GM23248 (cell line): Measurements from ENCODE around the gene SOX6. TPM values are rescaled to one million over a fixed set of nuclear protein-coding genes. Genes with fewer than 3 reads are reported as not detected.

Experiments used
- DNase-seq: peaks from one replicate; pipeline ENCODE4 v3.0.0-alpha.2; 2015
- H2AFZ ChIP-seq: fragments of 200-600 bp; sonication (generic); 2 replicates; pipeline ENCODE4 v1.6.1; 2016; ENCODE audit warnings: antibody characterized with exemption
- H3F3A ChIP-seq: fragments of 200-600 bp; sonication (generic); 2 replicates; pipeline ENCODE4 v1.6.1; 2016; ENCODE audit warnings: mild to moderate bottlenecking, antibody characterized with exemption, mixed run types; ENCODE audit not compliant: insufficient read depth
- H3K27ac ChIP-seq: fragments of 200-600 bp; sonication (generic); 2 replicates; pipeline ENCODE4 v1.5.1; 2016; ENCODE audit warnings: mild to moderate bottlenecking
- H3K27me3 ChIP-seq: fragments of 200-600 bp; sonication (generic); replicated peaks from 2 replicates; pipeline ENCODE4 v1.6.1; 2016; ENCODE audit warnings: mild to moderate bottlenecking; ENCODE audit not compliant: insufficient read depth
- H3K36me3 ChIP-seq: fragments of 200-600 bp; sonication (generic); 2 replicates; pipeline ENCODE4 v1.6.1; 2016; ENCODE audit warnings: low read depth, mild to moderate bottlenecking
- H3K4me1 ChIP-seq: fragments of 200-600 bp; sonication (generic); 2 replicates; pipeline ENCODE4 v1.6.1; 2016; ENCODE audit warnings: mild to moderate bottlenecking; ENCODE audit not compliant: insufficient read depth
- H3K4me2 ChIP-seq: fragments of 200-600 bp; sonication (generic); one replicate; pipeline ENCODE4 v1.6.1; 2016; ENCODE audit warnings: mild to moderate bottlenecking; ENCODE audit not compliant: unreplicated experiment
- H3K4me3 ChIP-seq: fragments of 200-600 bp; sonication (generic); 2 replicates; pipeline ENCODE4 v1.5.1; 2016; ENCODE audit warnings: mild to moderate bottlenecking
- H3K79me2 ChIP-seq: fragments of 200-600 bp; sonication (generic); 2 replicates; pipeline ENCODE4 v1.6.1; 2016; ENCODE audit warnings: mild to moderate bottlenecking; ENCODE audit not compliant: insufficient read depth
- H3K9ac ChIP-seq: fragments of 200-600 bp; sonication (generic); 2 replicates; pipeline ENCODE4 v1.6.1; 2016; ENCODE audit warnings: mild to moderate bottlenecking
- H3K9me2 ChIP-seq: fragments of 200-600 bp; sonication (generic); 2 replicates; pipeline ENCODE4 v1.6.1; 2016; ENCODE audit warnings: mixed run types, mild to moderate bottlenecking, moderate library complexity; ENCODE audit not compliant: insufficient read depth
- H3K9me3 ChIP-seq: fragments of 200-600 bp; sonication (generic); one replicate; pipeline ENCODE4 v1.6.1; 2017; ENCODE audit warnings: low read depth
- H4K20me1 ChIP-seq: fragments of 200-600 bp; sonication (generic); 2 replicates; pipeline ENCODE4 v1.6.0; 2016; ENCODE audit not compliant: insufficient read depth
- EZH2 ChIP-seq: fragments of 200-600 bp; sonication (generic); IDR thresholded peaks from 2 replicates; pipeline ENCODE4 v1.6.1; 2018; ENCODE audit warnings: antibody characterized with exemption, mild to moderate bottlenecking; ENCODE audit not compliant: insufficient read depth, poor library complexity, severe bottlenecking
- EZH2phosphoT487 ChIP-seq: fragments of 200-600 bp; sonication (generic); IDR thresholded peaks from 2 replicates; pipeline ENCODE4 v1.6.1; 2018; ENCODE audit warnings: antibody characterized with exemption, moderate library complexity, mild to moderate bottlenecking, low read depth; ENCODE audit not compliant: insufficient read depth
- WGBS, 2 experiments: methylation state at CpG; one replicate each; pipeline ENCODE4 v1.1.6; 2015 to 2017; ENCODE audit warnings: low lambda C conversion rate in 2 of 2, low coverage in 1 of 2; ENCODE audit errors: missing lambda C conversion rate in 2 of 2; 5-methylcytosine and 5-hydroxymethylcytosine counted together
- in situ Hi-C: fragments of 300-500 bp; cut with MboI; formaldehyde crosslinking; loops from 2 replicates; pipeline ENCODE4 v1.15.0; 2020
- polyA plus RNA-seq: library from polyadenylated mRNA; unstranded; fragments of >200 nt; fragmentation: Nextera tagmentation; extraction: Ambion mirVana; gene quantifications from 2 replicates; pipeline ENCODE4 v1.2.1, GENCODE V29; 2016
- total RNA-seq: library from RNA; depleted of rRNA; stranded (reverse); fragments of >200 nt; shearing (Covaris generic); gene quantifications from 2 replicates; pipeline ENCODE4 v1.2.3, GENCODE V29; 2014

SOX6 gene
- total and polyA plus RNA-seq, 2 experiments from 2014 or later, result under 0.01 to 0.49 TPM

DNA sequence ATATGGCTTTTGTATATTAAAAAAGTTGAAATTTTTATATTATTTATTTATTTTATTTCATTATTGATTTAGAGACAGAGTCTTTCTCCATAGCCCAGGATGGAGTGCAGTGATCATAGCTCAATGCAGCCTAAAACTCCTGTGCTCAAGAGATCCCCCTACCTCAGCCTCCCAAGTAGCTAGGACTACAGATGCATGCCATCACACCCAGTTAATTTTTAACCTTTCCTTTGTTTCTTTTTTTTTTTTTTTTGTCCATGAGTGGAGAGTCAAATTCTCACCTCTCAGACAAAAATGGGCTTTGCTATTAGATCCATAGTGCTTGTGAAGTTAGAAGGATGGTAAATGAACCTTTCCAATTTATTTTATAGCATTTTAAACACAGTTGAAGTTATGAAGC lies 182.5 kb downstream of the SOX6 start:
- Histone ChIP-seq H3K4me3 (no peak overlapping the region), H3F3A (no peaks in the 10 kb centered on the region), H3K36me3 (no peaks in the 10 kb centered on the region), H3K9me2 (no peaks in the 10 kb centered on the region), H3K4me1 (peaks cover 26% of the 10 kb centered on the region), H2AFZ (no peak overlapping the region), H3K27me3 (no peaks in the 10 kb centered on the region), H3K9ac (no peak overlapping the region), H3K27ac (no peak overlapping the region), H3K4me2 (no peak overlapping the region), H3K79me2 (no peaks in the 10 kb centered on the region), H4K20me1 (no peaks in the 10 kb centered on the region), H3K9me3 (no peaks in the 10 kb centered on the region)
- no peak for TF ChIP-seq EZH2phosphoT487
- TF ChIP-seq EZH2, result no peak
- in situ Hi-C loops, result no loop called here
- DNase-seq, result no peak

DNA sequence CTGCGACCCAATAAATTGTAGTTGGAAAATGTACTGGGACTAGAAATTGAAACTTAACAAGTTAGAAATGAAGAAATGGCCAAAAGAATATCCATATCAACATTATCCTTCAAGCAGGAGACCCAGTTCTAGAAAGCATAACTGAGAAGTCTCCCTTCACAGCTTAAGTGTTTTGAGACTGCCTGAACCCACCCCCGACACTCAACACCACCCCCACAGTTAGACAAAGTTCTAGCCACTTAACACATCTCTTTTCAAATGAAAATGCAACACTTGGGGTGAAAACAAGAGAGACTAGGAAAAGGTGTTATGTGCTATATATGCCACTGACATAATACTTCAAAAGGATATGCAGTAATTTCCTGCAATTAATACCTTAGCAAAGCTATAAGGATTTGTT lies 184.5 kb downstream of the SOX6 start:
- Histone ChIP-seq H3K79me2 (no peaks in the 10 kb centered on the region), H3K27me3 (no peaks in the 10 kb centered on the region), H3F3A (no peaks in the 10 kb centered on the region), H3K4me2 (no peak overlapping the region), H3K9me2 (no peaks in the 10 kb centered on the region), H3K36me3 (no peaks in the 10 kb centered on the region), H3K27ac (no peak overlapping the region), H3K4me3 (no peak overlapping the region), H3K4me1 (peaks cover 20% of the 10 kb centered on the region), H3K9ac (no peak overlapping the region), H4K20me1 (no peaks in the 10 kb centered on the region), H2AFZ (no peak overlapping the region), H3K9me3 (no peaks in the 10 kb centered on the region)
- no peak for DNase-seq
- in situ Hi-C loops, result no loop called here
- whole genome bisulfite sequencing, 2 experiments, result 82 to 84% methylated on average over 2 of the region's 2 CpGs
- no peak for TF ChIP-seq EZH2
- TF ChIP-seq EZH2phosphoT487, result no peak

DNA sequence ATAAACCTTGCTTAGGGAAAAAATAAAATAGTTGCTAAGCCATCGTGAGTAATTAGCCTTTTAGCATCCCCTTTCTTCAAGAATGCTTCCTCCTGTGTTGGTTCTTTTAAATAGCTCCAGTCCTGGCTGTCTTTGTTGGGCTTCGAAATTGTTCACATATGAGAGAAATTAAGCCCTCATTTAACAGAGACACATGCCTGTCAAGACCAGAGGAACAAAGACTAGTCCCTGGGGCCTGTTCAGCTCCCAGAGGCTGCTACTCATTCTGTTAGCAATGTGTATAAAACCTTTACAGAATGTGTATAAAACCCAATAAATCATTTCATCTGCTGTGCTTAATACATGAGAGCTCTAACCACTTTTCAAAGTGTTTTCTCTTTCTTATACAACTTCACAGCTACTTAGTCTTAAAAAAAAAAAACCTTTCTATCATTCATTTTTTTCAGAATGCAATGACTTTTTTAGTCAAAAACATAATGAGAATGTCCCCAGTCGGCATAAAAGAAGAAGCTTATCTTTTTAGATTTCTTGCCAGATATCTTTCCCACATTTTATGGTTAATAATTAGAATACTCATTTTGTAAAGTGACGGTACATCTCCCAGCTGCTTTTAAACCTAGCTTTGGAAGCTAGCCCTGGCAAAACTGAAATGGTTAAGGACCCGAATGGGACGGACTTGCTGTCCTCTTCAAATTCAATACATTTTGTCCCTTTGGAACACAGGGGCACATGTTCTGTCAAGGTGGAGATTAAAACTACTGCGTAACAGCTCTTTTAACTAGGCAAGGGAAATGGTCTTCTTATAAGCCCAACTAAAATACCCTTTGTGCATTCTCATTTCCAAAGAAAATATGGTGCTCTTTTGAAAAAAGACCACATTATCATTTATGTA lies 186.1 kb downstream of the SOX6 start:
- Histone ChIP-seq H3F3A (no peaks in the 10 kb centered on the region), H3K36me3 (no peaks in the 10 kb centered on the region), H3K27me3 (no peaks in the 10 kb centered on the region), H3K4me3 (no peak overlapping the region), H3K9me3 (no peaks in the 10 kb centered on the region), H3K4me2 (peak overlapping the region; percentile 25), H3K4me1 (peaks cover 20% of the 10 kb centered on the region), H2AFZ (no peak overlapping the region; the same call in 1 of the 2 replicates), H4K20me1 (no peaks in the 10 kb centered on the region), H3K9me2 (no peaks in the 10 kb centered on the region), H3K9ac (no peak overlapping the region), H3K27ac (peak overlapping the region; percentile 21), H3K79me2 (no peaks in the 10 kb centered on the region)
- peak; percentile 33 for DNase-seq
- TF ChIP-seq EZH2 (no peak), EZH2phosphoT487 (no peak)
- in situ Hi-C loops, result no loop called here
- 32 to 36% methylated on average over 7 of the region's 7 CpGs for WGBS, 2 experiments

DNA sequence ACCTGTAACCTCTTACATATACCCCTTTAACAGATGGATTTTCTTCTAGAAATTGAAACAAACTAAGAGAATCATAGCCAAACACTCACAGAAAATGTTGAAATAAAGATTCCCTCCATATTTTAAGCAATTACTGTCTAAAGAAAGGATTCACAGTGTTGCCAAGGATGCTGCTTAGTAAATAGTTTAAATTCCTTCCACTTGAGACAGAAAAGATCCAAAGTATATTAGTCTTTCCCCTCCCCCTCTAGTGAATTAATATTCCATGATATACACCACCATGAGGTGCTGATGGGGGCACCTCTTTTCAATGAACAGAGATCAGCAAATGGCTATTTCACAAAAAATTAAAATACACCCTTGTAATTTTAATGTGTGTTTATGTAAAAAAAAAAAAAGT lies 186.8 kb downstream of the SOX6 start:
- no peaks in the 10 kb centered on the region for H3F3A ChIP-seq
- peak; percentile 64 for DNase-seq
- in situ Hi-C loops, result no loop called here
- H3K9ac ChIP-seq, result no peak overlapping the region
- peaks cover 20% of the 10 kb centered on the region for H3K4me1 ChIP-seq
- no peaks in the 10 kb centered on the region for H3K79me2 ChIP-seq
- no peaks in the 10 kb centered on the region for H3K9me2 ChIP-seq
- no peaks in the 10 kb centered on the region for H3K9me3 ChIP-seq
- no peak overlapping the region; the same call in 1 of the 2 replicates for H2AFZ ChIP-seq
- peak overlapping the region; percentile 21 for H3K27ac ChIP-seq
- 0 out of 2 replicates have a peak overlapping the region, but pooled peaks have one; percentile 12 for H3K4me3 ChIP-seq
- no peaks in the 10 kb centered on the region for H4K20me1 ChIP-seq
- H3K4me2 ChIP-seq, result peak overlapping the region; percentile 25
- no peaks in the 10 kb centered on the region for H3K27me3 ChIP-seq
- no peaks in the 10 kb centered on the region for H3K36me3 ChIP-seq
- TF ChIP-seq EZH2phosphoT487 (no peak), EZH2 (no peak)
